T-helper 22 cell (primary cell): ENCODE results near the gene GALNT2.

Source experiments
- DNase-seq: peaks from one replicate; pipeline ENCODE4 v3.0.0-alpha.2; 2020; ENCODE audit warnings: low read depth

Gene GALNT2

GRCh38 chr1:230145953-230146476 is 79.0 kb downstream of the GALNT2 start:
- DNase-seq: no peak

GRCh38 chr1:230146709-230147108 is 79.7 kb downstream of the GALNT2 start:
- no peak for DNase-seq

DNA sequence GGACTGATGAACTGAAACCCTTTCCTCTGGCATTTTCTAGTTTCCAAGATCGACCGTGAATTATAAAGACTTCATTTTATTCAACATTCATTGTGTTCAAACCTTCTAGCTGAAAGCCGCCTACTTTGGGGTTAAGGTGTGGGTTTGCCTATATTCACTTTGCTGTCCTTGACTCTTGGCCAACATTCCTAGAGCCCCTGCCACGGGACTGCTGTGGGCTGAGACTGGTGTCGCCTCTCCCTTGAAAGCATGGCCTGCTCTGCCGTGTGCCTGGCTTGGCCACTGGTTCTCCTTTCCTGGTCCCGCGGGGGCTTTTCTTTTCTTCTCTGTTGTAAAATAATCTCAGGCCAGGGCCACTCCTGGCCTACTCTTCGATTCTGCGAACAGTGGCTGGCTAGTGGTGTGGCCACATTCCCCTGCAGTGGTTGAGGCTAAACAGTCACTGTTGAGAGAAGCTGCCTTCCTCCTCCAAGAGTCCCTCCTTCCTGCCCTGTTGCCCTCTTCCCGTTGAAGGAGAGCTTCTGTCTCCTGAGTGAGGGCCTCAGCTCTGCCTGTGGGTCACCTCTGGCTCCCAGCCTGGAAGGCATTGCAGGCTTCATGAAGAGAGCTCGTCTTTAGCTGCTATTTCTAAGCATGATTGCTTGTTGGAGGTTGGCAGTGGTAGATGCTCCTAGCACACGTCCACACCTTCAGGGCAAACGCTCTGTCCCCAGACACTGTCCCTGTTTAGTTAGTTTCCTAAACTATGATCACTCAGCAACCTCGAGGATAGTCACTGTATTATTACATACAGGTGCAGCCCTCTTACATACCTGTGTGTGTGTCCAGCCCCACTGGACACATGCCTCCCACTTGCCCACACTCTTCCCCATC is 80.5 kb downstream of the GALNT2 start:
- DNase-seq: no peak

DNA sequence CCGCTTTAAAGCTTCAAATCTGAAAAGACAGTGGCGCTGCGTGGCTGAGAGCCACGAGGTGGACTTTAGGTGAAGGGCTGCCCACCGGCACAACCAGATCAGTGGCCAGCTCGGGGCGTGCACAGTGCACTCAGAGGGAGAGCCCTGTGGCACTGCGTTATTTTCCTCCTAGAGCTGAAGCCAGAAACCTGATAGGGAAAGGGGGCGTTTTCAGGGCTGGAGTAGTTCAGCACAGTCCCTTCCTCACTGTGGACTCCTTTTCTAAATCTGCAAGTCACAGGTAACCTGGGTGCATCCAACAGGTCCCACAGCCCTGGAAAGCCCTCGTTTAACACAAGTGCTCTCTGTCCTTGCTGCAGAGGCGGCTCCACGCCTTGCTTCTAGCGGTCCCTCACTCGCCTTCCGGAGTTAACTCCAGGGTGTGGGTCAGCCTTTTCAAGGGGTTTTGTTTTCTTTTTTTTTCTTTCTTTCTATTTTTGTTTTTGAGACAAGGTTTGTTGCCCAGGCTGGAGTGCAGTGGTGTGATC is 81.2 kb downstream of the GALNT2 start:
- no peak for DNase-seq

DNA sequence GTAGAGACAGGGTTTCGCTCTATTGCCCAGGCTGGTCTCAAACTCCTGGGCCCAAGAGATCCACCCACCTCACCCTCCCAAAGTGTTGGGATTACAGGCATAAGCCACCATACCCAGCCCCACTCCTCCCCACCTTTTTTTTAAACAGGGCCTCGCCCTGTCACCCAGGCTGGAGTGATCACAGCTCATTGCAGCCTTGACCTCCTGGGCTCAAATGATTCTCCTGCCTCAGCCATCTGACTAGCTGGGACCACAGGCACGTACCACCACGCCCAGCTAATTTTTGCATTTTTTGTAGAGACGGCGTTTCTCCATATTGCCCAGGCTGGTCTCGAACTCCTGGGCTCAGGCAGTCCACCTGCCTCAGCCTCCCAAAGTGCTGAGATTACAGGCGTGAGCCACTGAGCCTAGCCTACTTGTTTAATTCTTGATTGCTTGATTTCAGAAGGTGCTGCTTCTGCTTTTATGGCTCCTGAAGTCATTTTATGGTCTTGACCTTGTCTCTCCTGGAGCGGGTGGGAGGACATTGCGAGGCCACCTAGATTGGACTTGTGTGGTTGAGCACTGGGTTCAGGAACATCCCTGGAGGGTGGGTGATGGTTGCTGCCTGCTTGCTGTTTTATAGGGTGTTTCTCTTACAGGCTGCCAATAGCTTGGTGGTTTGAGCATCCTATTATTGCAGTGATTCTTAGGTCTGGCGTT is 81.9 kb downstream of the GALNT2 start:
- DNase-seq: no peak

- DNase-seq: no peak
Observed at GRCh38 chr1:230149751-230150584, 82.9 kb downstream of the GALNT2 start.

DNA sequence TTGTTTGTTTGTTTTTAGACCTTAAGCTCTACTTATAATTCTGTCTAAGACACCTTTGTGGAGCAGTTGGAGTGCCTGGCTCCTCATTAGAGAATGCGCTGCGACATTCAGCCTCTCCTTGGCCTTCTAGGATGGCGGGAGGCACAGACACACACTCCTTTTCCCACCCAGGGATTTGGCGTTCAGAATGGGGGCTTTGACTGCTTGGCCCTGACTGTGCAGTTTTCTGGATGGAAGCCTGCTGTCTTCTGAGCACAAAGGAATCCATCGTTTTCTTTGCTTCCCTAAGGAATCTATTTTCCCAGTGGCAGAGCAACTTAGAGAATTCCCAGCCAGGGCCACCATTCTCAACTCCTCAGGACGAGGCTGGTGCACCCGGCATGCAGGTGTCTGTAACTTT is 83.6 kb downstream of the GALNT2 start:
- no peak for DNase-seq

GRCh38 chr1:230151924-230152468 is 85.0 kb downstream of the GALNT2 start:
- no peak for DNase-seq

DNA sequence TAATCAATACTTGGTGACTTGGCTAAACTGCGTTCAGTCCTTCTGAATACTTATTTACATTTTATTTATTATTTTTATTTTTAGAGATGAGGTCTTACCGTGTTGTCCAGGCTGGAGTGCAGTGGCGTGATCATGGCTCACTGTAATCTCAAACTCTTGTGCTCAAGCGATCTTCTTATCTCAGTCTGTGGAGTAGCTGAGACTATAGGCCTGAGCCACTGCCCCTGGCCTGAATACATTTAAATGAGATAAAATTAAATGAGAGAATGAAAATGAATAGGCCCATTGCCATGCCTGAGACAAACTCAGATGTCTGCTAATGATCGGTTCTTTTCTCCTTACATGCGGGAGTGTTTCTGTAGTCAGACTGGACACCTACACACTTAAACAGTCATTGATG is 86.0 kb downstream of the GALNT2 start:
- no peak for DNase-seq

DNA sequence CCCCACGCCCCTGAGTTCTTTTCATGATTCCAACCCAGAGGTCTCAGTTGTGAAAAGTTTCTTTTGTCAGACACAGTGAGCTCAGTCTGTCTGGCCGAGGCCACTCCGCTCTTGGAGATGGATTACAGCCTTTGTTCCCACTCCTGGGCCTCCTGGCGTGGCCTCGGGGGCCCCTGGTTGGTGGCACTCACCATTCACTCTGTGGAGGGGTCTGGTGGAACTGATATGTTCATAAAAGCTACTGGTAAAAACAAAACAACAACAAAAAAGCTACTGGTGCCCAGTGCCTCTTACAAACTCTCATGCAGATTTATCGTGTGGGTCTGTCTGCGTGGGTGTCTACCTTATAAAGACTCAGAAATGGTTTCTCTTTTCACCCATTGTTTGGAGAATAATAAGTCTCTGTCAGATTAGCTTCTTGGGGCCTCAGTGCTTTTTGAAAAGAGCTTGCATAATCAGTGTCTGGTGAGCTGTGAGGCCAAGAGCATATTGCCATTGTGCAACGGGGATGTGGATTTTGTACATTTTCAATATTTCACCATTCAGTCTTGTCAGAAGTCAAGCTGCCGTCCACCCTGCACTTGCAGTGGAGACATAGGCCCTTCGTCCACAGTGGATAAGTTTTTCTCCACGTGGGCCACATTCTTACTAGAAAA is 86.7 kb downstream of the GALNT2 start:
- DNase-seq: no peak

DNA sequence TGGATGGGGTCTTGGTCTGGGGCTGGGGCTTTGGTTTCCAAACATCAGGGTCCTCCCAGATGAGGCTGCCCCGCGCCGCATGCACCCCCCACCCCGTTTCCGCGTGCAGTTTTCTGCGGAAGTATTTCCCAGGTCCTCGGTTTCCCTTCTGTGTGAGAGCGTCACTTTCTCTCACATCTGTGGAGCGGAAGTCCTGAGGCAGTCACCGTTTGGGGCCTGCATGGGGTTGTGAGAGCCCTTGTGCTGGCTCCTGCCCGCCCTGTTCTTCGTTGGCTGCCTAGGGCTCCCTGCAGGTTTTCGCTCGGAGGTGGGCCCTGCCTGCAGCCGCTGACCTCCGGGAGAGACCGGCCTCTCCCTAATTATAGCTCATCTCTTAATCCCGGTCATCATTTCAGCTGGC is 88.0 kb downstream of the GALNT2 start:
- no peak for DNase-seq

- DNase-seq: no peak
Observed at GRCh38 chr1:230156068-230156467, 89.0 kb downstream of the GALNT2 start.

- DNase-seq: no peak
Observed at GRCh38 chr1:230156536-230156935, 89.5 kb downstream of the GALNT2 start.

GRCh38 chr1:230157420-230158390 is 90.7 kb downstream of the GALNT2 start:
- DNase-seq: no peak

DNA sequence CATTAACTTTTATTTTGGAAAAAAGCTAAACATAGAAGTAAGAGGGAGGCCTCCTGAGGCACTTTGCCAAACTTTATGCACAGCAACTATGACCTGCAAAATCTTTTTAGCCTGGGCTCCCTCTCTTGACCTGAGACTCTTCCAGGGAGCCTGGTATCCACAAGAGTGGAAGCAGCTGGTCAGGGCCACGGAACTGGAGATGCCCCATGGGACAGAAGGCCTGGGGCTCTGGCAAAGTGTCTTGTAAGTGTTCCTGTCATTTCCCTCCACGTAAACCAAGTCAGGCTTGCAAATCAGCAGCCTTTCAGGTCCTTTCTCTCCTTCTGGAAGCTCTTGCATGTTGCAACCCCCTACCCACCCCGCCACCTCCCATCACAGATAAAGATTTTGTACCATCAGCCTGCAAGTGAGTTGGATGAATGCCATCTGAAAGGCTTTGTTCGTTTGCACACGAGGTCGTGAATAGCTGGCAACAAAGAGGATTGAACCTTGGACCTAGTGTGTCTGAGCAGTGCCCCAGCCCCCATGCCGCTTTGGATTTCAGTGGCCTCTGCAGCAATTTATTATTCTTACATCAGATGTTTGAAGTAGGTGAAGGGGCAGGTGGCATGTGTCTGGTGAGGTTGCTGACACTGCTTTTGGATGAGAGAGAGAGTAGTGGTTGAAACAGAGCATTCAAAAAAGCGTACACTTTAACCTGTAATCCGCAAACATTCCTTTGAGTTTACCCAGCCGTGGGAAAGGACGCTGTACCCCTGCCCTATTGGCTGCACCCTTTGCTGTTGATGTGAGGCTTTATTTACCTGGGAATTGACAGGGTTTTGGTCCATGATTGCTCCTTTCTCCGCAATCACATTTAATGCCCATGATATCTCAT is 91.6 kb downstream of the GALNT2 start:
- no peak for DNase-seq

DNA sequence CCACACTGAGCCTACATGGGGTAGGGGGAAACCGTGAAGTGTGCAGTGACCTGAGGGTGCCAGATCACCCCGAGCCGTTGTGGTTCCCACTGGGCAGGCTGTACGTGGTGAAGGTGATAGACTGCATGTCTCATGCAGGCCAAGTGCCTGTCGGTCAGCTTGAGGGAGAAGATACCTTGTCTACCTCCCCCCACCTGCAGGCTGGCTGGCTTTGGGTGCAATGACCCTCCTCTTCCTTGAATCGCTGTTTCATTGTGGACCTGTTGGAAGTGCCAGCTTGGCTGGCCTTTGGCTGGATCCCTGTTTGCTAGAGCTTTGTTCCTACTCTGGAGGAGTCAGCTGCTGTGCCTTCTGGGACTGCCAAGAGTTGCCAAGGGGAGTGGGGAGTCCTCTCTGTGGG is 92.5 kb downstream of the GALNT2 start:
- no peak for DNase-seq

- DNase-seq: no peak
Observed at GRCh38 chr1:230160957-230161771, 94.1 kb downstream of the GALNT2 start.

DNA sequence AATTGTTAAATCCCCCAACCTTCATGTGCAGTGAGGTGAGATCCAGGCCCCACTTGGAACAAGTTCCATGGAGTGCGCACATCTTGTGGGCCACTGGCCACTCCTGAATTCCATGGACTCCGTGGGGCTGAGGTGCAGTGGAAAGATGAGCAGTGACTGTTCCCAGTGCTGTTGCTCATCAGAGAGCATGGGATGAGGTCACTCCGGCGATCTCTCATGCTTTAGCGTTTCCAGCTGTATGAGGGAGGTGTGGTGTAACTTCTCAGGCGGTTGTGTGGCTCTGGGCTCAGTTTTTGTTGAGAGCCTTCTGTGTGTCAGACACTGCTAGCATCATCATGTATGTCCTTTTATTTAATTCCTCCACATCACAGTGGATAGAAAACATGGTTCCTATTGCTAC is 96.2 kb downstream of the GALNT2 start:
- no peak for DNase-seq
